ENCODE data around the gene MEIS3.
"Not testable (repeated sequence)": the region's sequence is repeated elsewhere in the genome, so short reads cannot be mapped to it uniquely, and the experiment has no call there.

MEIS3 gene

GRCh38 chr19:47415953-47416642 lies 3.2 kb downstream of the MEIS3 start:
- DNase-seq (ENCODE audit: low spot score): no peak

GRCh38 chr19:47414469-47414868 lies 4.9 kb downstream of the MEIS3 start:
- DNase-seq (ENCODE audit: low spot score): no peak

GRCh38 chr19:47413941-47414340 lies 5.4 kb downstream of the MEIS3 start:
- DNase-seq (ENCODE audit: low spot score): no peak

GRCh38 chr19:47411696-47412095 lies 7.6 kb downstream of the MEIS3 start:
- DNase-seq (ENCODE audit: low spot score): not testable (repeated sequence)

- peak; percentile 20 for DNase-seq (ENCODE audit: low spot score)
Measured at GRCh38 chr19:47411101-47411500, 8.2 kb downstream of the MEIS3 start.

GRCh38 chr19:47408156-47408938 lies 11.0 kb downstream of the MEIS3 start:
- no peak for DNase-seq (ENCODE audit: low spot score)

- DNase-seq (ENCODE audit: low spot score): no peak
Measured at GRCh38 chr19:47407417-47407774, 11.9 kb downstream of the MEIS3 start.

GRCh38 chr19:47406711-47407416 lies 12.5 kb downstream of the MEIS3 start:
- no peak for DNase-seq (ENCODE audit: low spot score)

GRCh38 chr19:47405854-47406417 lies 13.4 kb downstream of the MEIS3 start:
- DNase-seq (ENCODE audit: low spot score): no peak

- DNase-seq (ENCODE audit: low spot score): no peak
Measured at GRCh38 chr19:47405197-47405550, 14.2 kb downstream of the MEIS3 start.

GRCh38 chr19:47404334-47405196 lies 14.8 kb downstream of the MEIS3 start:
- no peak for DNase-seq (ENCODE audit: low spot score)

- DNase-seq (ENCODE audit: low spot score): no peak
Measured at GRCh38 chr19:47402504-47402903, 16.8 kb downstream of the MEIS3 start.

GRCh38 chr19:47398707-47399597 lies 20.4 kb downstream of the MEIS3 start:
- no peak for DNase-seq (ENCODE audit: low spot score)

- peak; percentile 75 for DNase-seq (ENCODE audit: low spot score)
Measured at GRCh38 chr19:47391510-47392223, 27.7 kb downstream of the MEIS3 start.

GRCh38 chr19:47390533-47391488 lies 28.5 kb downstream of the MEIS3 start:
- no peak for DNase-seq (ENCODE audit: low spot score)

- no peak for DNase-seq (ENCODE audit: low spot score)
Measured at GRCh38 chr19:47389150-47389556, 30.2 kb downstream of the MEIS3 start.

- not testable (repeated sequence) for DNase-seq (ENCODE audit: low spot score)
Measured at GRCh38 chr19:47388721-47389120, 30.6 kb downstream of the MEIS3 start.

- DNase-seq (ENCODE audit: low spot score): not testable (repeated sequence)
Measured at GRCh38 chr19:47387623-47388022, 31.7 kb downstream of the MEIS3 start.

- DNase-seq (ENCODE audit: low spot score): not testable (repeated sequence)
Measured at GRCh38 chr19:47386582-47386981, 32.7 kb downstream of the MEIS3 start.

Data from RKO (cell line).